HG02885 (cell line): ENCODE results near the gene APEX1.
"Not testable (repeated sequence)": the region's sequence is repeated elsewhere in the genome, so short reads cannot be mapped to it uniquely, and the experiment has no call there.

ENCODE experiments used
- ATAC-seq: cut with Tn5 transposase; IDR thresholded peaks from one replicate; pipeline ENCODE4 v1.9.1; 2021; ENCODE audit warnings: mild to moderate bottlenecking; ENCODE audit not compliant: unreplicated experiment, poor library complexity

APEX1 gene

DNA sequence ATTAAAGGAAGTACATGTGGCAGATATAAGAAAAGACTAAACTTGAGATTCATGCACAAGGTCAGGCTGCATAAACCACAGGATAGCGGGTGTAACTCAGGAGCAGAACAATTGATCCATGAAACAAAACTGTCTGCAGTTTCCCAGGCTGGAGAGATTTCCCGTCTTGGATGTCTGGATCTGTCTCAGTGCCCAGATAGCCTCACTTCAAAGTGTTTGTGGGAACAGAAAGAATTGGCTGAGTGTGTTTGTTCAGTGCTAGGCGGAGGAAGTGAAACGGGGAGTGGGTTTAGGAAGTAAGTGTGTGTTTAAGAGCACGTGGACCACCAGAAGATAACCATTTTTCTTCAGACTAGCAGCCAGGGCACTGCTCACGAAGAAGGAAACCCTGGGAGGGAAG is 48.9 kb downstream of the APEX1 start:
- ATAC-seq: no peak

- ATAC-seq: not testable (repeated sequence)
Observed at GRCh38 chr14:20506276-20506675, 51.2 kb downstream of the APEX1 start.

GRCh38 chr14:20506752-20507151 is 51.7 kb downstream of the APEX1 start:
- not testable (repeated sequence) for ATAC-seq
